A204.1 (cell line): Measurements from ENCODE around the gene ITIH3.

Experiments
- FAIRE-seq: peaks from 2 replicates; lab custom pipeline; 2012; peaks lifted over from hg19 to GRCh38; lab: Jason Lieb, UNC

The ITIH3 gene

GRCh38 chr3:52779837-52780585 is 14.6 kb upstream of the ITIH3 start:
- no peak for FAIRE-seq

GRCh38 chr3:52781741-52782140 is 12.9 kb upstream of the ITIH3 start:
- FAIRE-seq, result no peak

- FAIRE-seq, result no peak
Measured at GRCh38 chr3:52782412-52783210, 12.0 kb upstream of the ITIH3 start.

- FAIRE-seq, result no peak
Measured at GRCh38 chr3:52783211-52783555, 11.4 kb upstream of the ITIH3 start.

- no peak for FAIRE-seq
Measured at GRCh38 chr3:52784021-52784621, 10.5 kb upstream of the ITIH3 start.

GRCh38 chr3:52784931-52785590 is 9.5 kb upstream of the ITIH3 start:
- FAIRE-seq, result no peak

- no peak for FAIRE-seq
Measured at GRCh38 chr3:52786330-52787215, 8.0 kb upstream of the ITIH3 start.

GRCh38 chr3:52787246-52787645 is 7.3 kb upstream of the ITIH3 start:
- no peak for FAIRE-seq

- no peak for FAIRE-seq
Measured at GRCh38 chr3:52787672-52788625, 6.6 kb upstream of the ITIH3 start.

- no peak for FAIRE-seq
Measured at GRCh38 chr3:52788890-52789745, 5.5 kb upstream of the ITIH3 start.

GRCh38 chr3:52789746-52790040 is 4.9 kb upstream of the ITIH3 start:
- FAIRE-seq, result no peak

GRCh38 chr3:52790337-52790736 is 4.3 kb upstream of the ITIH3 start:
- FAIRE-seq, result no peak

GRCh38 chr3:52790741-52791140 is 3.9 kb upstream of the ITIH3 start:
- no peak for FAIRE-seq

GRCh38 chr3:52791366-52791765 is 3.2 kb upstream of the ITIH3 start:
- no peak for FAIRE-seq

GRCh38 chr3:52791928-52792327 is 2.7 kb upstream of the ITIH3 start:
- FAIRE-seq, result no peak

- no peak for FAIRE-seq
Measured at GRCh38 chr3:52792413-52792812, 2.2 kb upstream of the ITIH3 start.

- no peak for FAIRE-seq
Measured at GRCh38 chr3:52792961-52793695, 1.5 kb upstream of the ITIH3 start.

- no peak for FAIRE-seq
Measured at GRCh38 chr3:52793702-52794611, 639 bp upstream of the ITIH3 start.
